GM12878 (cell line): ENCODE data around the gene PHF20. TPM values are rescaled to one million over a fixed set of nuclear protein-coding genes. Genes with fewer than 3 reads are reported as not detected.
A peak's percentile ranks its signal among the peaks of the same experiment; 100 is the strongest.

ENCODE experiments used
- ATF2 ChIP-seq: IDR thresholded peaks from 2 replicates; pipeline ENCODE4 v1.6.1; 2012; ENCODE audit warnings: low read length, inconsistent platforms
- BCL3 ChIP-seq: IDR thresholded peaks from 2 replicates; pipeline ENCODE4 v1.6.1; 2011; ENCODE audit warnings: borderline replicate concordance, low read depth, mild to moderate bottlenecking, moderate library complexity, low read length; ENCODE audit not compliant: insufficient read depth, poor library complexity, severe bottlenecking
- BHLHE40 ChIP-seq, 2 experiments: fragments of 450-650 bp in 1 of 2; IDR thresholded peaks; 2 replicates each; pipeline ENCODE4 v1.6.1; 2011 to 2017; ENCODE audit warnings: low read depth in 2 of 2, borderline replicate concordance in 1 of 2, improper control_type of control experiment in 1 of 2, low read length in 1 of 2, mild to moderate bottlenecking in 1 of 2
- CBX5 ChIP-seq: sonication (generic); IDR thresholded peaks from 2 replicates; pipeline ENCODE4 v1.6.1; 2016; ENCODE audit warnings: low read depth, moderate library complexity, mild to moderate bottlenecking, inconsistent platforms
- CHD1 ChIP-seq: IDR thresholded peaks from 2 replicates; pipeline ENCODE4 v1.6.1; 2012; ENCODE audit warnings: low read depth, low read length, improper control_type of control experiment
- E2F8 ChIP-seq: fragments of 450-650 bp; IDR thresholded peaks from 2 replicates; pipeline ENCODE4 v1.6.1; 2018; ENCODE audit warnings: mild to moderate bottlenecking, low read depth, moderate library complexity; ENCODE audit not compliant: partially characterized antibody
- ETV6 ChIP-seq, 2 experiments: fragments of 450-650 bp in 1 of 2; IDR thresholded peaks in 1 of 2; conservative IDR thresholded peaks in 1 of 2; 2 replicates each; pipeline ENCODE4 v1.6.1; 2014; ENCODE audit warnings: antibody characterized with exemption in 1 of 2, borderline replicate concordance in 1 of 2, low read depth in 1 of 2, mild to moderate bottlenecking in 1 of 2, moderate library complexity in 1 of 2
- FOXK2 ChIP-seq: fragments of 450-650 bp; IDR thresholded peaks from 2 replicates; pipeline ENCODE4 v1.6.1; 2017; ENCODE audit warnings: mild to moderate bottlenecking, moderate library complexity
- JUNB ChIP-seq: IDR thresholded peaks from 2 replicates; pipeline ENCODE4 v1.6.1; 2016; ENCODE audit warnings: antibody characterized with exemption, mild to moderate bottlenecking
- JUND ChIP-seq: IDR thresholded peaks from 2 replicates; pipeline ENCODE4 v1.6.1; 2012; ENCODE audit warnings: low read depth, mild to moderate bottlenecking, low read length, improper control_type of control experiment, moderate library complexity
- LARP7 ChIP-seq: fragments of 450-650 bp; IDR thresholded peaks from 2 replicates; pipeline ENCODE4 v1.6.1; 2017; ENCODE audit warnings: mild to moderate bottlenecking
- NFYA ChIP-seq: IDR thresholded peaks from 2 replicates; pipeline ENCODE4 v1.6.1; 2011; ENCODE audit warnings: low read depth, mild to moderate bottlenecking, low read length, improper control_type of control experiment, borderline replicate concordance
- NR2C1 ChIP-seq: fragments of 450-650 bp; IDR thresholded peaks from 2 replicates; pipeline ENCODE4 v1.6.1; 2017; ENCODE audit warnings: antibody characterized with exemption, mild to moderate bottlenecking, moderate library complexity
- PAX5 ChIP-seq: IDR thresholded peaks from 2 replicates; pipeline ENCODE4 v1.6.1; 2011; ENCODE audit warnings: low read depth, low read length, borderline replicate concordance
- RELB ChIP-seq: fragments of 450-650 bp; IDR thresholded peaks from 2 replicates; pipeline ENCODE4 v1.6.1; 2017; ENCODE audit warnings: low read depth, mild to moderate bottlenecking, moderate library complexity
- SMARCA5 ChIP-seq: fragments of 450-650 bp; IDR thresholded peaks from 2 replicates; pipeline ENCODE4 v1.6.1; 2017; ENCODE audit warnings: mild to moderate bottlenecking
- SREBF2 ChIP-seq: IDR thresholded peaks from 2 replicates; pipeline ENCODE4 v1.6.1; 2012; ENCODE audit warnings: mild to moderate bottlenecking, low read length
- SUPT20H ChIP-seq: IDR thresholded peaks from 2 replicates; pipeline ENCODE4 v1.6.1; 2011; ENCODE audit warnings: low read depth, mild to moderate bottlenecking, low read length, moderate library complexity, borderline replicate concordance; ENCODE audit not compliant: control insufficient read depth
- ZBTB33 ChIP-seq: fragments of 450-650 bp; IDR thresholded peaks from 2 replicates; pipeline ENCODE4 v1.6.1; 2017; ENCODE audit warnings: mild to moderate bottlenecking
- ZNF384 ChIP-seq: IDR thresholded peaks from 2 replicates; pipeline ENCODE4 v1.6.1; 2012; ENCODE audit warnings: low read depth, mild to moderate bottlenecking, low read length, improper control_type of control experiment, borderline replicate concordance
- polyA plus RNA-seq, 11 experiments: library from polyadenylated mRNA; depleted of rRNA in 4 of 11; unstranded in 6 of 11; stranded (reverse) in 5 of 11; fragments of >200 nt; fragmentation: Nextera tagmentation in 4 of 11; fragmentation: Illumina TruSeq in 1 of 11; extraction: Ambion mirVana in 4 of 11; extraction: Trizol in 1 of 11; gene quantifications; 1 replicate in 1 of 11; 2 replicates in 10 of 11; pipeline versions ENCODE4 v1.2.1 to v1.2.3, GENCODE V29; 2011 to 2016; ENCODE audit warnings: inconsistent platforms in 2 of 11, missing spikeins in 2 of 11, low read depth in 1 of 11
- total RNA-seq, 4 experiments: library from RNA; depleted of rRNA in 3 of 4; stranded (reverse); fragments of >200 nt in 3 of 4; fragmentation: Illumina TruSeq in 1 of 4; extraction: Trizol in 1 of 4; gene quantifications; 2 replicates each; pipeline versions ENCODE4 v1.2.1 to v1.2.3, GENCODE V29; 2013 to 2021

The PHF20 gene
- total and polyA plus RNA-seq, 10 of the 15 experiments (the other 5 are each of a cell fraction or from before 2014, with no cell fraction given) = 31.6 to 91.2 (median 46.8) TPM

- TF ChIP-seq RELB (0 out of 2 replicates have a peak, but pooled peaks have one; percentile 11), FOXK2 (no peak), BHLHE40 (IDR thresholded peaks at IDR 0.05; ENCODE audit: borderline replicate concordance in 1 of 2, low read depth in 2 of 2, low read length in 1 of 2) (no peak), BCL3 (no peak), SUPT20H (no peak), JUND (no peak), ZNF384 (no peak), E2F8 (no peak), PAX5 (0 out of 2 replicates have a peak, but pooled peaks have one; percentile 26), CHD1 (0 out of 2 replicates have a peak, but pooled peaks have one; percentile 29), CBX5 (no peak), ATF2 (no peak), LARP7 (no peak; the same call in 1 of the 2 replicates), NFYA (no peak), NR2C1 (no peak), SREBF2 (no peak), ETV6 (conservative IDR thresholded peaks at IDR 0.05 in 1 of 2, IDR thresholded peaks at IDR 0.05 in 1 of 2; ENCODE audit: borderline replicate concordance in 1 of 2, low read depth in 1 of 2) (no peak), SMARCA5 (no peak), ZBTB33 (no peak), JUNB (0 out of 2 replicates have a peak, but pooled peaks have one; percentile 51)
Observed at GRCh38 chr20:35954907-35955251, 183.1 kb downstream of the PHF20 start (continued).
